Activated T-cell treated with anti-CD3 and anti-CD28 coated beads, Interleukin-2, amount 50 U/mL, for 24 hours (primary cell): ENCODE data around the gene LIMCH1.
"Not testable (repeated sequence)": the region's sequence is repeated elsewhere in the genome, so short reads cannot be mapped to it uniquely, and the experiment has no call there.

Experiments used
- DNase-seq: peaks from one replicate; pipeline ENCODE4 v3.0.0-alpha.2; 2020
- H3K27ac Mint-ChIP-seq: 2 replicates; pipeline ENCODE4 v1.8.0; 2020; ENCODE audit warnings: mild to moderate bottlenecking, mixed read lengths
- H3K27me3 Mint-ChIP-seq: 2 replicates; pipeline ENCODE4 v1.8.0; 2020; ENCODE audit warnings: mixed read lengths
- H3K36me3 Mint-ChIP-seq: 2 replicates; pipeline ENCODE4 v1.8.0; 2020; ENCODE audit warnings: low read depth, mixed read lengths
- H3K4me1 Mint-ChIP-seq: 2 replicates; pipeline ENCODE4 v1.8.0; 2020; ENCODE audit warnings: low read depth, mixed read lengths
- H3K4me3 Mint-ChIP-seq: 2 replicates; pipeline ENCODE4 v1.8.0; 2020; ENCODE audit warnings: mild to moderate bottlenecking, moderate library complexity, mixed read lengths
- H3K9me3 Mint-ChIP-seq: 2 replicates; pipeline ENCODE4 v1.8.0; 2020; ENCODE audit warnings: mixed read lengths

The LIMCH1 gene

DNA sequence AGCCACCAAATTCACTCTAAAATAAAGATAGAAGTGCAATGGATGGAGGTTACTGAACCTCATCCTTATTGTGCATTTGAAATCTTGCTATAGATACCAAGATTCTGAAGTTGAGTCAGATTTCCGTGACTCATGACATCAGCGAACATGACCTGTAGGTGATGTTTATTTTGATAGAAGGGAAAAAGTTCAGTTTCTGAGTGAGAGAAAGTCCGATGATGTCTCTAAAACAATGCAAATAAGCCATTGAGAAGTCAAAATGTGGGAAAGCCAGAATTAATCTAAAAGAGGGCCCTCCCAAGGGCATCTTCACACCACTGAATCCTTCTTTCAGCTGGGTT lies 190.6 kb downstream of the LIMCH1 start:
- H3K27ac Mint-ChIP-seq, result no peak overlapping the region
- DNase-seq, result no peak
- H3K36me3 Mint-ChIP-seq, result no peaks in the 10 kb centered on the region
- H3K27me3 Mint-ChIP-seq, result peaks cover 13% of the 10 kb centered on the region
- peaks cover 10% of the 10 kb centered on the region for H3K9me3 Mint-ChIP-seq
- H3K4me3 Mint-ChIP-seq, result no peak overlapping the region
- no peaks in the 10 kb centered on the region for H3K4me1 Mint-ChIP-seq

DNA sequence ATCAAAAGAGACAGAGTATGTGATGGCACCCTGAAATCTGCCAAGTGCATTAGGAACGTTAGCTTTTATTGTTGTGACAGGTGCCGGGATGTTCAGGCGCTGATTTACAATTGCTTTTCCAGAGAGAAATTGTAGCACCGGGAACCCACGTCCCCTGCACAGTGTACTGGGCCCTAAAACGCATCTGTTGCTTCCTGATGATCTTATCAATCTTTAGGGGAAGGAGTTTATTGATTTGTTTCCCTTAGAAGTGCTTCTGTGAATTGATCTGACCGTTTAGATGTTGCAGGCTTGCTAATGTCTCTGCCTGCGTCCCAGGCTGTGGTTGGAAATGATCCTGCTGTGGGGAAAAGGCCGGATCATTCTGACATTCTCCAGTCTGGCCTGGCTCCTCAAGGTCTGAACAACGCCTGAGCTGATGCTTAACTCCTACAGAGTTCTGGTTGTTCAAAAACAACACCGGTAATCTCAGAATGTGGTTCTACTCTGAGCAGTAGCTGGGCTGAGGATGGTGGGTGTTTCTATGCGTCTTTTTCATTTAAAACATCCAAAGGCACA lies 193.7 kb downstream of the LIMCH1 start:
- peaks cover 15% of the 10 kb centered on the region for H3K27me3 Mint-ChIP-seq
- no peak overlapping the region for H3K4me3 Mint-ChIP-seq
- H3K27ac Mint-ChIP-seq, result no peak overlapping the region
- no peak for DNase-seq
- H3K36me3 Mint-ChIP-seq, result no peaks in the 10 kb centered on the region
- no peaks in the 10 kb centered on the region for H3K4me1 Mint-ChIP-seq
- peaks cover 10% of the 10 kb centered on the region for H3K9me3 Mint-ChIP-seq

DNA sequence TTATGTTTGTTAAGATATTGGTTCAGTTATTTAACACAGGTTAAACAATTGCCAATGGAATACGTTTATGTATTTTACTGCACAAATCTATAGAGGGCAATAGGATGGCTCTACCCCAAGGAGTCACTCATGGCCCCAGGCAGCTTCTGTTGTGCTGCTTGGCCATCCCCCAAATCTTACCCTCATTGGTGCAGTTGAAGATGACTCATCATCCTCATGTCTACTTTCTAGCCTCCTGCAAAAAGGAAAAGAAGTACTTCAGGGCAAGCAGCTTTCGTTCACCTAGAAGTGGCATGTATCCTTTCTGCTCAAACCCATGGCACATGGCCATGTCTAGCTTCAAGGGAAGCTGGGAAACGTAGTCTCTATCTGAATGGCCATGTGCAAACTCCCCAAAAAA lies 196.4 kb downstream of the LIMCH1 start:
- DNase-seq, result no peak
- no peak overlapping the region for H3K4me3 Mint-ChIP-seq
- peaks cover 8% of the 10 kb centered on the region for H3K9me3 Mint-ChIP-seq
- H3K36me3 Mint-ChIP-seq, result no peaks in the 10 kb centered on the region
- no peak overlapping the region for H3K27ac Mint-ChIP-seq
- H3K27me3 Mint-ChIP-seq, result peaks cover 16% of the 10 kb centered on the region
- H3K4me1 Mint-ChIP-seq, result no peaks in the 10 kb centered on the region

DNA sequence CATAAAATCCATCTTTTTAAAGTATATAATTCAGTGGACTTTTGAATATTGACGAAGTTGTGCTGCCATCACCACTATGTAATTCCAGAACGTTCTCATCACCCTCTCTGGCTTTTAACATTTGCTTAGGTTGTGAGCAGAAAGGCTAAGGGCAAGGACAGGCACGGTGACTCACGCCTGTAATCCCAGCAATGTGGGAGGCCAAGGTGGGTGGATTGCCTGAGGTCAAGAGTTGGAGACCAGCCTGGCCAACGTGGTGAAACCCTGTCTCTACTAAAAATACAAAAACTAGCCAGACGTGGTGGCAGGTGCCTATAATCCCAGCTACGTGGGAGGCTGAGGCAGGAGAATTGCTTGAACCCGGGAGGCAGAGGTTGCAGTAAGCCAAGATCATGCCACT lies 199.5 kb downstream of the LIMCH1 start:
- not testable (repeated sequence) for H3K4me1 Mint-ChIP-seq, DNase-seq, H3K36me3 Mint-ChIP-seq, H3K9me3 Mint-ChIP-seq, H3K27ac Mint-ChIP-seq, H3K4me3 Mint-ChIP-seq
- peaks cover 26% of the 10 kb centered on the region for H3K27me3 Mint-ChIP-seq

DNA sequence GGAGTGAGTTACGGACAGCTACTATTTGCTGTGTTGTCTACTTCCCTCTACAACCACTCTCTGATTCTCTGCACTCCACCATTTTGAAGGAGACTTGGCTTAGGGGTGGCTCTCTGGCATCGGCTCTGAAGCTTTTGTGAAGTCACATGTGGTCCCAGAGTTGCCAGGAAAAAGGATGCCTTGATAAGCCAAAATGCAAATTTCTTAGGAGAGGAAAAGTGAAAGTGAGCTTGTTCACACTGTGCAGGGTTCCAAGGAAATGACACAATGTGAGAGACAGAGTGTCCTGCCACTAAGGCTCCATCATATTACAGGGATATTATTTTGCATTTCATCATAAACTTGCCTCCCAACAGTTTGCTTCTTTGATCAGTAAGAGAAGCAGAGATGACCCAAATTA lies 203.4 kb downstream of the LIMCH1 start:
- peaks cover 4% of the 10 kb centered on the region for H3K9me3 Mint-ChIP-seq
- H3K4me3 Mint-ChIP-seq, result no peak overlapping the region
- no peak for DNase-seq
- H3K27me3 Mint-ChIP-seq, result peaks cover 55% of the 10 kb centered on the region
- no peaks in the 10 kb centered on the region for H3K36me3 Mint-ChIP-seq
- no peak overlapping the region for H3K27ac Mint-ChIP-seq
- peaks cover 4% of the 10 kb centered on the region for H3K4me1 Mint-ChIP-seq

DNA sequence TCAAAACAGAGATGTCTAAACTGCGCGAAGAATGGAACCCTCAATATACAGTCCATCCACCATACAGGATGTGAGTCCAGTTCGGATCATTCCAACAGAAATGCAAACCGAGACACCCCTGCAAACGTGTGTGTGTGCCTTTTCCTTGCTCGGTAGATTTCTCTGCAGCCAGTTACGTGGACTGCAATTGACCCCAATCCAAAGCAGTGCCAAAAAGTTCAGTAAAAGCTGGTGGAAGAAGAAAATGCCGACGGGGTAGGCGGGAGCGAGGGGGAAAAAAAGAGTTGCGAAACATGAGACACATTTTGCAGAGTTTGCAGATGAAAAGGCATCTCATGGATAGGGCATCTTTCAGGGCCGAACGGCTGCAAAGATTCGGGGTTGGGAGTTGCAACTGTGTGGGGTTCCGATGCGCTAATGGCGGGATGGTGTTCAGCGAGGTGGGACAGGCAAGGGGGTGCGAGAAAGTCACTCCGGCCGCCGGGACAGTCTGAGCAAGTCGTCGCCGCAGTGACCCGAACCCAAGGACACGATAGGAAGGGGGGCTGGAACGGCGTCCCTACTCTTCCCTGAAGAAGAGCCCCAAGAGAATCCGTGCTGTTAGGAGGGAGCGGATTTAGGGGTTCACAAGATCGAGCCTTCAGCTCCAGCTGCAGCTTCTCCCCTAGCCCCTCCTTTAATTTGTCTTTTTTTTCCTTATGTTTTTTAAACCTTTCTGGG lies 206.8 kb downstream of the LIMCH1 start:
- DNase-seq, result no peak
- H3K4me3 Mint-ChIP-seq, result no peak overlapping the region
- no peaks in the 10 kb centered on the region for H3K36me3 Mint-ChIP-seq
- H3K4me1 Mint-ChIP-seq, result peaks cover 4% of the 10 kb centered on the region
- H3K9me3 Mint-ChIP-seq, result no peaks in the 10 kb centered on the region
- no peak overlapping the region for H3K27ac Mint-ChIP-seq
- H3K27me3 Mint-ChIP-seq, result peaks cover 80% of the 10 kb centered on the region

DNA sequence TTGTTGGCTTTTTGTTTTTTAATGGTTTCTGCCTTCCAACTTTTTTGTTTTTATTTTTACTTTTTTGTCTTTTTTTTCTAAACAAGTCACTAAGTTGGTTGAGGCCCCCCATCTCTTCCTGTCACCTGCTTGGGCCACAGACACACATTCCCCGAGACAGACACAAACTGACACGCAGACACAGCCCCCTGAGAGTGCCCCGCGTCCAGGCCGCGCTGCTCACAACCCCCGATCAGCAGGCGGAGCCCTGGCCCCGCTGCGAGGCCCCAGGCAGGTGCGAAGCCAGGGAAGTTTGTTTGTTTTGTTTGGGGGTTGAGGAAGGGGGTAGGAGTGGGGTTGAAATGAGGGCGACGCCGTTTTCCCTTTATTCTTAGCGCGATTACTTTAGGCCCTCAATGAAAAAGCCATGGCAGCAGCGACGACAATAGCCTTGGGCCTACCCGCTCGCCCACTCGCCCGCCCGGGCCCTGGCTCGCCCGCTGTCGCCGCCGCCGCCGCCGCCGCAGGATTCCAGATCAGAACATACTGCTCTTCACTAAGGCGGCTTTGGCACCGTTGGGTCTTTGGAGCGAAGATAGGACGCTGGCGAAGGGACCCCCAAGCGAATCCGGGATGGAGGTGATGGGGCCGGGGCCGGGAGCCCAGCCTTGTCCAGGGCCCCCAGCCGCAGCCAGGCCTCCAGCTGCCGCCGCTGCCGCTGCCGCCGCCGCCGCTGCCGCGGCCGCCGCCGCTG lies 207.5 kb downstream of the LIMCH1 start:
- DNase-seq, result no peak
- Mint-ChIP-seq H3K27ac (no peak overlapping the region), H3K4me3 (no peak overlapping the region), H3K27me3 (peaks cover 79% of the 10 kb centered on the region), H3K9me3 (no peaks in the 10 kb centered on the region), H3K36me3 (no peaks in the 10 kb centered on the region), H3K4me1 (peaks cover 4% of the 10 kb centered on the region)

DNA sequence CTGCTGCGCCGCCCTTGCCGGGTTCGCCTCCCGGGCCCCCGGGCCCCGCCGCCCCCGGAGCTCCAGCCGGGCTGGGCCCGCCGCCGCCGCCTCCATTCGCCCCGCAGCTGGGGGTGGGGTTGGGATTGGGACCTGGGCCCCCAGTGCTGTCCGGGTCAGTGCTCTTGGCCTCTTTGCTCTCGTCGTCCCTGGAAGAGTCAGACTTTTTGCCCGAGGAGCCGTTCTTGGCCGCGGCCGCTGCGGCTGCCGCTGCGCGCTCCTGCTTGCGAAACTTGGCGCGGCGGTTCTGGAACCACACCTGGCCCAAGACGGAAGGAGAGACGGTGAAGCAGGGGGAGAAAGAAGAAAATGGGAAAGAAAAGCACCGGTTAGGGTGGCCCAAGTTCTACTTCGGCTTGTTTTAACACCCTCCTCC lies 208.1 kb downstream of the LIMCH1 start:
- no peaks in the 10 kb centered on the region for H3K9me3 Mint-ChIP-seq
- no peaks in the 10 kb centered on the region for H3K36me3 Mint-ChIP-seq
- no peak overlapping the region for H3K4me3 Mint-ChIP-seq
- peaks cover 4% of the 10 kb centered on the region for H3K4me1 Mint-ChIP-seq
- peaks cover 80% of the 10 kb centered on the region for H3K27me3 Mint-ChIP-seq
- no peak overlapping the region for H3K27ac Mint-ChIP-seq
- no peak for DNase-seq

DNA sequence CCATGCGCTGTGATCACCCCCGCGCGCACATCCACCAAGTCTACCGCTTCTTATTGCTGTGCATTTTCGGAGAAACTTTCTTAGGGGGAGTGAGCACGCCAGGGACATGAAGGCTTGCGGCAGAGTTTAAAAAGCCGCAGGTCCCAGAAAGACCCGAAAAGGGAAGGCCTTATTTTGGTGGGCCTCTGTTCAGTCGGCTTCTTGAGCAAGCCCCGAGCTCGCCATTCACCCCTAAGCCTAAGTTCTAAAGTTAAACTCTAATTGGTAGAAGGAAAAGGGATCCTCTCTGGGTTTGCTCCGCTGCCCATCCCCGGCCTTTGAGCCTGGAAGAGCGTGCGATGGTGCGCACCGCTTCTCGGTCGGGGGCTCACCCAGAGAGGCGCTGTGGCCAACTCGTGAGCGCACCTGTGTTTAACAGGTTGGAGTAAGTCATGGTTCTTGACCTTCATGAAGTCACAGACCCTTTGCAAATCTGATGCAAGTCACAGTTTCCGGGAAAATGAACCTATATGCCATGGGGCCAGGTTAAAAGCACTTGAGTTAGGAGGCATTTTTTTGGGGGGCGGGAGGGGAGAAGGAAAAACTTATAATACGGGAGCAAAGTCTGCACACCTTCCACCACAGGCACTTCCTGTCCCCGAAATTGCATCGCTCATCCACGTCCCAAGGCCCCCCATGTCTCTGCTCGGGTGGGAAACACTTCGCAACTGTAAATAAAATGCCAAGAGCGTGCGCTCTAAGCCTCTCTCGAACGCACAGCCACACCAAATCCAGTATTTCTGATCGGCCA lies 208.7 kb downstream of the LIMCH1 start:
- no peak for DNase-seq
- Mint-ChIP-seq H3K27ac (no peak overlapping the region), H3K4me1 (peaks cover 4% of the 10 kb centered on the region), H3K27me3 (peaks cover 85% of the 10 kb centered on the region), H3K4me3 (no peak overlapping the region), H3K9me3 (no peaks in the 10 kb centered on the region), H3K36me3 (no peaks in the 10 kb centered on the region)

DNA sequence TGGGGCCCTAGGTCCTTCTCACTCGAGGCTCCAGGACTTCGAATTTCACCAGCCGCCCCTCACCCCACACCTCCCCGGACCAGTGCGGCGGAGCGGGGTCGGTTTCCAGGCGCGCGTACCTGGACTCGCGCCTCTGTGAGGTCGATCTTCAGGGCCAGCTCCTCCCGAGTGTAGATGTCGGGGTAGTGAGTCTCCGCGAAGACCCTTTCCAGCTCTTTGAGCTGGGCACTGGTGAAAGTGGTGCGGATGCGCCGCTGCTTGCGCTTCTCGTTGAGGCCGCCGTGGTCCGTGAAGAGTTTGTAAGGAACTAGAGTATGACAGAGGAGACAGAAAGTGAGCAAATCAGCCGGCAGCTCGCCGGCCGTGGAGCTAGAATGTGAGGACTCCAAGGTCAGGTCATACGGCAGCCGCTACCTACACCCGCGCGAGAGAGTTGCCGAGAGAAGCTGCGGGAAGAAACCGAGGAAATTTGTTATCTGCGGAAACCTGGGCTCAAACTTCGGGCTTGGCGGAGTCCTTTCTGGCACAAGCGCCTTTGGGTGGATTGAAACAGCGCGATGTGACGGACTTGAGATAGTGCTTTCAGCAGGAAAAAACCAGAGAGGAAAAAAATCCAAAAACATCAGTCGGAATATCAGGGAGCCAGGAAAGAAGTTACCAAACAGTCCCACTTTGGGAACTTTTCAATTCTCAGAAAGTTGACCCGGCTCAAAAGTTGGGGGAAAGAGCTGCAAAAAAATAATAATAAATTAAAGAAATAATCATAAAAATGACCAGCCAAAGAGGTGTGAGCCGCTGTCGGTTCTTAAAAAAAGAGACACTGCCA lies 209.5 kb downstream of the LIMCH1 start:
- Mint-ChIP-seq H3K27ac (no peak overlapping the region), H3K27me3 (peaks cover 89% of the 10 kb centered on the region), H3K9me3 (no peaks in the 10 kb centered on the region), H3K4me3 (no peak overlapping the region), H3K4me1 (peaks cover 4% of the 10 kb centered on the region), H3K36me3 (no peaks in the 10 kb centered on the region)
- no peak for DNase-seq

DNA sequence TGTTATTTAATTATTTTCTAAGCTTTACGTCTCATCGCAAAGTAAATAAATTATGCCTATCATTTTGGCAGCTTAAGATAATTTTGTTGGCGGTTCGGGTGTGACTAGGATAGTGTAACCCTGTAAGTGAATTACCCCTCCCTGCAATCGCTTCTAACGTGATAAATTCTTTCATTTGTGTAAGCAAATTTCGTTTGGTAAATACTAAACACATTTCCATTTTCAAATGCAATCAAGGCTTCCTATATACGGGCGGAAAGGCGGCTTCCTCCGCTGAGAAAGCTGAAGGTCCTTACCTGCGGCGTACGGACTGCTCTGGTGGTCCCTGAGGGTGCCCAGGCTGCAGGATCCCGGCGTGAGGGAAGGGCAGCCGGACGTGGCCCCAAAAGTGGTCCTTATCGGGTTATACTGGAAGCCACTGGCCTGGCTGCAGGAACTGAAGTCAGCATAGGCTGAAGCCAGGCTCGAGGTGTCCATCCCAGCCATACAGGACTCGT lies 210.2 kb downstream of the LIMCH1 start:
- H3K4me3 Mint-ChIP-seq, result no peak overlapping the region
- H3K36me3 Mint-ChIP-seq, result no peaks in the 10 kb centered on the region
- H3K27me3 Mint-ChIP-seq, result peaks cover 90% of the 10 kb centered on the region
- no peaks in the 10 kb centered on the region for H3K9me3 Mint-ChIP-seq
- DNase-seq, result no peak
- H3K27ac Mint-ChIP-seq, result no peak overlapping the region
- H3K4me1 Mint-ChIP-seq, result peaks cover 4% of the 10 kb centered on the region

DNA sequence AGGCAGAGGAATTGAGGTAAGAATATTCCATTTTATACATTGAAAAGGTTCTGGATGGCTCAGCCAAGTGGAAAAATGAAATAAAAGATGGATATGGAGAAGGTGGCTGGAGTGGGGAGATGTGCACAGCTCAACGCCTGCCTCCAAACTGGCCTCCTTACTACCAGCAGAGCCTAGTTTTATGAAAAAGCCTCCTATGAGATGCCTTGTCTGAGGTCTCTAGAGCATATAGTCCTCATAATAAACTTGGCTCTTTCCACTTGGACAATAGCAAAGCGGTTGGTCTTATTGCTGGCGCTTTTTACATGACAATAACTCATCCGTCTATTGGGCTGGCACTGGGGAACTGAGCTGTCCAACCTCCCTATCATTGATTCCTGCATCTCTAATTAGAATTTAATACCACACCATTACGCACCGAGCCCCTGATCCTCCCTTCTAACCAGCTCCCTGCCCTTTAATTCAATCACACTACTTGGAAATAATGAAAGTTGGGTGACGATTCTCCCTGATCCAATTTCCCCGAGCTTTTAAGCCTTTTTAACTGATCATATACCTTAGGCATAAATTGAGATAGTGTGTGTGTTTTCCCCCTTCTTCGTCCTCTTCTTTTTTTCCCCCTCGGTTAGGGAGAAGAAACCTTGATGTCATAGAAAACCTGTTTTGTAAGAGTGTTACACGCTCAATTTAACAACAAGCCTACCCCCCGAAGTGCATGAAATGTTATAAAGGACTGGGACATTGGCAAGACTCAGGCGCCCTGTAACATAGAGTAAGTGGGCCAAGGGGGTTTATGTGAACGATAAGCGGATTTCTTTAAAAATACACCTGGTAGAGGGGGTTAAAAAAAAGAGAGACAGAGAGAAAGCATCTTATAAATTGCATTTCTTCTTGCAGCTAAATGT lies 210.9 kb downstream of the LIMCH1 start, which contains the start of gene PHOX2B:
Gene PHOX2B (minus strand): TSS at position 155 of the 905 bp plus-strand sequence. CDS start 115 bp downstream, at position 40.
- H3K4me1 Mint-ChIP-seq, result peaks cover 4% of the 10 kb centered on the region
- H3K36me3 Mint-ChIP-seq, result no peaks in the 10 kb centered on the region
- H3K27me3 Mint-ChIP-seq, result peaks cover 91% of the 10 kb centered on the region
- H3K4me3 Mint-ChIP-seq, result no peak within 1 kb of the TSS
- H3K27ac Mint-ChIP-seq, result no peak within 1 kb of the TSS
- H3K9me3 Mint-ChIP-seq, result no peaks in the 10 kb centered on the region
- DNase-seq, result no peak

DNA sequence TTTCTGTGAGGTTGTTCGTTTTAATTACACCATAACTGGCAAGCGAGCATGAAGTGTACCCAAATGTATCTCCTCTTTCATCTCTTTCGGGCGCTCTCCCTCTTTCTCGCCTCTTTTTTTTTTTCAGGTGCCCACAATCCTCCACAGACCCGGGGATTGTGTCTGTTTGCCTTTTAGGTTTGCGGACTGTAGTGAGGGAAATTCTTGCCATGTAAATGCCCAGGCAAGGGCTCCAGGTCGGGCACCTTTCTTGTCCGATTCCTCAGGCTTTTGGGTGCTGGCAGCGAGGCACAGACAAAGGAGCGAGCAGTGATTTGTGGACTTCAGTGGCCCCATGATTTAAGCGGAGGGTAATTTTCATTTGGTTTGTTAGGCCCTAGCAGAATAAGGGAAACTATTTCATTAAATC lies 211.7 kb downstream of the LIMCH1 start:
- H3K27ac Mint-ChIP-seq, result no peak overlapping the region
- H3K4me3 Mint-ChIP-seq, result no peak overlapping the region
- H3K9me3 Mint-ChIP-seq, result no peaks in the 10 kb centered on the region
- H3K4me1 Mint-ChIP-seq, result peaks cover 2% of the 10 kb centered on the region
- peaks cover 89% of the 10 kb centered on the region for H3K27me3 Mint-ChIP-seq
- no peak for DNase-seq
- no peaks in the 10 kb centered on the region for H3K36me3 Mint-ChIP-seq
